Measurements from ENCODE around the gene GTF2F2.
"Not testable (repeated sequence)": the region's sequence is repeated elsewhere in the genome, so short reads cannot be mapped to it uniquely, and the experiment has no call there.

Gene GTF2F2

DNA sequence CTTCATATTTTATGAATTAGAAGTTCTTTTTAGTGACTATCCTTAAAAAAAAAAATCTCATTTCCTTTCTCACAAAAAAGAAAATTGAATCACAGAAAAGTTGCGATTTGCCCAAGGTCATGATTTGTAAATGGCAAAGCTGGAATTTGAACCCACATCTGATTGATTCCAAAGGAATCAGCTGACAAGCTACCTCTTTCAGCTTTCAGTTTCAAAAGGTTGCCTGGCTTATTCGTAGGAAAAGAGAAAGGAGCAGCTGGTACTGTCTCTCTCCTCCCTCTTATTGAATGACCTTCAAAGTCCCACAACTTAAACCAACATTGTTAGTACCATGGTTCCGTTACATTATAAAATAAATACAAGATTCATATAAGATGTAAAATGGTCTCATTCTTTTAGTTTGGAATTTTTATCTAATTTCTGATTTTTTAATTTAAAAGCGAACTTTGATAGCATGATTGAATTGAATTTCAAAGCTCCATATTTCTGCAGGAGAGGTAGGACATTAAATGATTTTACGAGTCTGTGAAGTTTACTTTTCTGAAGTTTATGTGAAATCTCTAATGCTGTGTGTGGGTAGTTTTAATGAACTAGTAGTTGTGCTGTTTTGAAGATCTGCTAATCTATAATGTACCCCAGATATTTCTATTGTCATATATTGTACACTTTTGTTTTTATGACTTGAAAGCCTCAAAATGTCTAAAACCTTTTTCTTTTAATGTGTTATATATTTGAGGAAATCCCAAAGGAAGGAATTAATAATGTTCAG lies 99.0 kb downstream of the GTF2F2 start:
- no peak for DNase-seq

DNA sequence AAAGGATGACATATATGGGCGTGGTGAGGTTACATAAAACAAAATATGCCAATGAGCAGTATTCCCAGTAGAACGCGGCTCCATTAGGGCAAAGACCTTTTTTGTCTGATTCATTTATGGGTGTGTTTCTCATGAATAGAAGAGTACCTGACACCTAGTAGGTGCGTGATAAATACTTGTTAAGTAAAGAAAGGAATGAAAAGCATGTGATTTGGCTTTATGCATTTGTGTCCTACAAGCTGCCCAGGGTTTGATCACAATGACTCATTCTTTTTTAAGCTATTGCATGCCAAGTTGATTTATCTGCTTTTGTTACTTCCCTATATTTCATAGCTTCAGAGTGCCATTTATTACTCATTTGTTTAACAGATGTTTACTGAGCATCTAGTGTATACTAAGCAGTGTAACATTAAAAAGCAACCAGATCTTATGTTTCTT lies 99.6 kb downstream of the GTF2F2 start:
- no peak for DNase-seq

DNA sequence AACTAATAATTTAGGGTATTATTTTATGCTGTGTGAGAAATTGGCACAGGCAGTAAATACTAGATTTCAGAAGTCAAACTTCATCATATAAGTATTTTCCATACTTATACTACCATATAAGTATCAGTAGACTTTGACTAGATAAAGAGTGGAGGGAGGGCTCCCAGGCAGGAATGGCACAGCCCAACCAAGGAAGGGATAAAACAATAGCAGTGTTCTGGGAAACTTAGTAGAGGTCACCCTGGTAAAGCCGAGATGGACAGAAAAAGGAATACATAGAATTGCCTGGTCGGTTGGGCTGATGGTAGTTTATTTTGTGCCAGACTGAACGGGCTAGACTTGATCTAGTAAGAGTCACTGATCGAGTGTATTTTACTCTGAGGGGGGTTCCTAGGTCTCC lies 100.1 kb downstream of the GTF2F2 start:
- DNase-seq: no peak

DNA sequence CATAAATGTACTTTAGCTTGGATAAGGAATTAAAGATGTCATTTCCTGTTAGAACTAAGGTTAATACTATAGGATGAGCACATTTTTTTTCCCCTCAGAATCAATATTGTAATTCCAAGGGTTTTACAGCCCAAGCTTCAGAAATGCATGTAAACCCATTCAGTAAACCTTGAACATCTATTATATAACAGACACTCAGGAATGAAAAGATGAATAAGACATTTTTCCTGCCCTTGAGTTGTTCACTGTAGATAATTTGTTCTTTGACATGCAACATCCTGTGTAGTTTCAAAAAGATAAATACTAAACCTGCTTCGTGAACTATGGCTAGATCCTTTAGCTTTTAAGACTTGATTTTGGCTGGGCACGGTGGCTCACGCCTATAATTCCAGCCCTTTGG lies 102.2 kb downstream of the GTF2F2 start:
- DNase-seq: no peak

DNA sequence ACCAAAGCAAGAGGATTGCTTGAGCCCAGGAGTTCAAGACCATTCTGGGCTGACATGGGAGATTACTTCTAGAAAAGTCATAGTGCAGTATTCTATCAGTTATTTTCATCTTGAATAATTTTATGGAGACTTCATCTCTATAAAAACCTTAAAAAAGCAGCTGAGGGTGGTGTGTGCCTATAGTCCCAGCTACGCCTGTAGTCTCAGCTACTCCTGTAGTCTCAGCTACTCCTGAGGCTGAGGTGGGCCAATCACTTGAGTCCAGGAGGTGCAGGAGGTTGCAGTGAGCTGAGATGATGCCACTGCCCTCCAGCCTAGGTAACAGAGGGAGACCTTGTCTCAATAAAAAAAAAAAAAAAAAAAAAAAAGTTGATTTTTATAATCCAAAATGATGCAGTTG lies 102.6 kb downstream of the GTF2F2 start:
- DNase-seq: no peak

DNA sequence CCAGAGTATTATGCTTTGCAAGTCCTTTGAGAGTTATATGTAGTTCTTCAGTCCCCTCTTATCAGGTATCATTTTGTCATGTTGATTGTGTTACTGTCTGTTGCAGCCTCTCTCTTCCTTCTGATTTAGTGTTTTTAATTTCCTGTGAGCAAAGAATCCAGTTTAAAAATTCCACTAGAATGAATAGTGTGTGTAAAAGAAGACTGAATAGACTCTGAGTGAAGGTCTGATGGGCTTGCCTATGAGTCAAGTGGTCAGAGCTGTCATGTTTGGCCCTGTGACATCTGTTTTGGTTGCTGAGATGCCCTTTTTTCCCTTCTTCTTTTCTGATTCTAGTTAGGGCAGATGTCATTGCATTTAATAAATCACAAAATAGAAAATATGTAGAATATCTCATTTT lies 103.9 kb downstream of the GTF2F2 start:
- no peak for DNase-seq

DNA sequence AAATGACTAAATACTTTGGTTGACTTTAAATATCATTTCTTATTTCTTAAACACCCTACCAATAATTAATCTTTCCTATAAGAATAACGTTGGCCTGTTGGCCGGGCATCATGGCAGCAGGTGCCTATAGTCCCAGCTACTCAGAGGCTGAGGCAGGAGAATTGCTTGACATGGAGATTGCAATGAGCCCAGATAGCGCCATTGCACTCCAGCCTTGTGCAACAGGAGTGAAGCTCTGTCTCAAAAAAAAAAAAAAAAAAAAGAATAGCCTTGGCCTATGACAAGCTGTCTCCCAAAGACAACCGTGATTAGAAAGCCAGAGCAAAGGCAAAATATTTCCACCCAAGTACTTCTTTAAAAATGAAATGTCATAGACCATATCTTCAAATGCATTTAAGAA lies 105.1 kb downstream of the GTF2F2 start:
- no peak for DNase-seq

DNA sequence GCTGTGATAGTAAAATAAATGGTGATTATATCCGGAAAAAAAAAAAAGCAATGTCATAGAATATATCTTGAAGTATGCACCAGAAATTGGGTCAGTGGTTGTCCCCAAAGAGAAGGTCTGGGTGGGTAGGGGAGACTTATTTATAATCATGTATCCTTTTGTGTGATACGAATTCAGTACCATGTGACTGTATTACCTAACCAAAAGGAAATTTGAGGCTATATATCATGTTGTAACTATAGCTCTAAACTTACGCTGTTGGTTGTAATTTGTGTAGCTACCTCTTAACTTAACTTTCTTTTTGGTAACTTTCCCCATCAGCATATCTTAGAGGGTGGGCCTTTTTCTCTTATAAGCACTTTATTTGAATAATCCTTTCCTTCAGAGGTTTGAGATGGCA lies 105.7 kb downstream of the GTF2F2 start:
- no peak for DNase-seq

DNA sequence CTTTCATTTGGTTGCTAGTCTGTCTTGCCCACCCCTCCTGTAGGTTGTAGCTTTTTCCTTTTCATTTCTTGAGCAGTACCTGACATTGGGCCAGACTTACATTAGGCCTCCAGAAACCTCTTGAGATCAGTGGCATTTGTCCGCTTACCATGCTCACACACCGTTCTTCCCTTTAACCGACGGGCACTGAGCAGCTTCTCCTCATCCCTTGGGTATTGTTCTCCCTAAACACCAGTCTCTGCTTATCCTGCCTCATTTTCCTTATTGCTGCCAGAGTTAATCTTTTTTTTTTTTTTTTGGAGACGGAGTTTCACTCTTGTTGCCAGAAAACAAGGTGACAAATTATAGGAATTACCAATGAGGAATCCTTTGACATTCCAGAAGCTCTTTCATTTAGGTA lies 107.7 kb downstream of the GTF2F2 start:
- DNase-seq: no peak

DNA sequence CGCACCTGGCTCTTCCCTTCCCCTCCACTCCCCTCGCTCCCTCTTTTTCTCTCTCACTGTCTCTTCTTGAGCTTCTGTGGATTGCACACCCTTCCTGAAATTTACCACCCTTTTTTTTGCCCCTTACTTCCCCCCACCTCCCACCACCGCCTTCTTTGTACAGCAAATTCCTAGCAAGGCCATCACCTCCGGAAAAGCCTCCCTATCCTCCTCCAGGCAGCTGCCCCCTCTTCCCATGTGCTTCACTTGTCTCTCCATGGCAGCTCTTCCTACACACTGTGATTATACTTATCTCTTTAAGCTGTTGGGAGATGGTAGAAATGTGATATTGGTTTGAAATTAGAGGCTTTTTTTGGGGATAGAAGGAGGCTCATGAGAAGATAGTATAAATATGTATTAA lies 108.9 kb downstream of the GTF2F2 start:
- DNase-seq: no peak

DNA sequence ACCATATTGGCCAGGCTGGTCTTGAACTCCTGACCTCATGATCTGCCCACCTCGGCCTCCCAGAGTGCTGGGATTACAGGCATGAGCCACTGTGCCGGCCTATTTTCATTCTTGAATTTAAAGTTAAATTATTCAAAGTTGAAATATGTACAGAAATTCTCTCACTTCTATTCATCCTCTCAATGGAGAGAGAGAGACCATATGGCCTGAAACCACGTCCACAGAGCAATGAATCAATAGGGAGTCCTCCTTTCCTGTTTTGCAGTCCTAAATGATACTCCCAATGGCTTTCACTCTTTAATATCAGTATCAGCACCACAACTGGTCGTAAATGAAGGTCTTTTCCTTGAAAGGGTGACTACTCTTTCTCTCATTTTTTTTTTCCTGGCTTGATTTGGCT lies 111.0 kb downstream of the GTF2F2 start:
- no peak for DNase-seq

DNA sequence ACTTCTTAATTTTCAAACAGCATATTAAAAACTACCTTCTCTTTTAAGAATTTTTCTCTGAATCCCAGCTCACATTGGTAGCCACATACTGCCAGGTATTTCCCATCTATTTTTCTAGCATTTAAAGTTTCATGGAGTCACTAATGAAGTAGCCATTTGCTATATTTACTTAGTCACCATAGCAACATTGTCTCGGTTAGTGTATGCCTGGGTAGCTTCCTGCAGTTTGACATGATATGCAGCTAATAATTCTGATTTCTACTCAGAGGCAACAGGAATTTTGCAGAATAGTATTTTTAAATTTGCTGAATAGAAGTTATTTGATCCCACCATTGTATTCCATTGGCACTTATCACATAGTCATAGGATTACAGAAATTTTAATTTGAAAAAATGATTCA lies 111.4 kb downstream of the GTF2F2 start:
- no peak for DNase-seq

DNA sequence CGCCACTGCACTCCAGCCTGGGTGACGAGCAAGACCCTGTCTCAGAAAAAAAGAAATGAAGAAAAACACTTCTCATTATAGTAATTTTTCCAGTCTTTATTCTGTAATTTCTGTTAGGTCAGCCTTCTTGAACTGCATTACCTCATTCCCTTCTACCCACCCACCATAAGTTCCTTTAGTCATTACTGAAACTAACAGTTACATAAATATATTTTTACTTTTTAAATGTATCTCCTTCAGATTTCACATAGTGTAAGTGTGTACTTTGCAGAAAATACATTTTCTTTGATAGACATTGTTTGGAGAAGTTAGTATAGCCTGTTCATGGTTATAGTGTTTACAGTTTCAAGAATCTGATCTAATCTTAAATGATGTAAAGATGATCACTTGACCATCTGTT lies 112.3 kb downstream of the GTF2F2 start:
- no peak for DNase-seq

DNA sequence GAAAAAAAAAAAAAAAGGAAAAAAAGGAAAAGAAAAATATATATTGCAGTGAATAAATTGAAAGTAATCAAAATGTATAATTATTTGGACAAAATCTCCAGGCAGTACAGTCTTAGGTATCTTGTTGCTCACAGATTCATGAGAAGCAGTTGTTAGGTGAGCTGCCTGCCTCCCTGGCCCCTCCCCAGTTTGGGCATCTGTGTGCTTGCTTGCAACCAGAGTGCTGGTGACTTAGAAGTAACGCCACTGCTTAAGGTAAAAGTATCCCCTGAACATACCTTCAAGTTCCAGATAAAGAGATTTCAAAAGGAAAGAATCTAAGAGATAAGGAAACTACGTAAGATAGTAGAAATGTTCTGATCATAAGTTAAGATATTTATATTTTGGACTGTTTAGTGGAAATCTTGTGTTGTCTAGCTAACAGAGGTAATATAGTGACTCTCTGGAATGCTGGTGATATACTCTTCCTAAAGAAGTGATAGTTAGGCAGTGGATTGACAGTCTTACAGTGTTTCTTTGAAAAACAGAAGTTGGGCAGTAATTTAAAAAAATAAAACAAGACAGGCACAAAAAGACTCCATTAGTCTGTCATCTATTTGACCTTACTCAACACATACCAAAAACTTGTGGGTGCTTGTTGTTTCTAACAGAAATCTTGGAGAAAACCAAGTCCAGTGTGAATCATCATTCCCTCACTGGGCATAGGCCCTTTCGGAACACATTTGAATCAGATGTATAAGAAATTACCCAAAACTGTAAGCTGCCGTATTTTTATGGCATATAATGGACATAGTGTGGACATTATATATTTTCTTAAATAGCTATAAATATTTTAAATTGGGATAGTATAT lies 118.9 kb downstream of the GTF2F2 start:
- DNase-seq: no peak

DNA sequence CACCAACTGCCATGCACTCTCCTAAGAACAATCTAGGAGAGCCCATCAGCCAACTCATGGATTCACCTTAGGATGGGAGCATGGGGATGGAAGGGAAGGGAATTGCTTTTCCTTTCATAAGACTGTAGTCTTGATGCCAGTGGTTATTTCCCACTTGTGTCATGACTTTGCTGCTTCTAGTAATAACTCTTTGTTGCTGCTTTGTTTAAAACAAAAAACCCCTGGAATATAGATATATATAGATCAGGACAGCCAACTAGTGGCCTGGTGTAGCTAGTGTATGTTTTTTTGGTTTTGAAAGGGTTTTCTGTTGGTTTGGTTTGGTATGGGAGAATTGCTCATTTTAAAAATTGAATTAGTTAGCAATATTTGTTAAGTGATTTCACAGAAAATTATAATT lies 119.8 kb downstream of the GTF2F2 start:
- no peak for DNase-seq

DNA sequence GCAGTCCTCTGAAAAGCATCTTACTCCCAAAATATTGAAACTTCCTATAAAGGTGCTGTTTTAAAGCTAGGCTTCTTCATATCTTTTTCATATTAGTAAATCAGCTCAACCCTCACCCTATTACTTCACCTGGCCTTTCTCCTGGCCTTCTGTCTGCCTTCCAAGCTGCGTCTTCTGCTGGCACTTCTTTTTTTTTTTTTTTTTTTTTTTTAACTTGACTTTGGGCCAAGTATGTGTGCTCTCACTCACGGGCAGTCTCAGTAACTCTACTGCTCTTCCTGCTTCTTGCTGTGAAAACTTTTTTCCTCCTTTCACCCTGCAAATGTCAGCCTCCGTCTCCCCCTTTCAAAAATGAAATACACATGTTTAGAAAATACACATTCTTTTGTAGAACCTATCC lies 121.8 kb downstream of the GTF2F2 start:
- no peak for DNase-seq

DNA sequence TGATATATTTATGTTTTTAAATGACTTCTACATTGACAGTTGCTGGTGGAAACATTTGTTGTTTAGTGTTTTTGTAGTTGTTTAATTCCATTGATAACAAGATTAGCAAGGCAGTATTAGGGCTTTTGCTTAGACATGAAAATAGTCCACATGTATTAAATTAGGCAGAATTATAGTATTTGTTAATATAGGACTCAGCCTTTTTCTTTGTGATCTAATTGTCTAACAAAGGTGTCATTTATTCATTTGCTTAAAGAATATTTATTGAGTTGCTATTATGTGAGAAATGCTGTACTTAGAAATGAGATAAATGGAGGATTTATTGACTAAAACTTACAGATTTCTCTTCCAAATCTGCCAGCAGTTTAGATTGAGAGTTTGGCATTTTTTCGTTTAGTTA lies 122.2 kb downstream of the GTF2F2 start:
- DNase-seq: no peak

DNA sequence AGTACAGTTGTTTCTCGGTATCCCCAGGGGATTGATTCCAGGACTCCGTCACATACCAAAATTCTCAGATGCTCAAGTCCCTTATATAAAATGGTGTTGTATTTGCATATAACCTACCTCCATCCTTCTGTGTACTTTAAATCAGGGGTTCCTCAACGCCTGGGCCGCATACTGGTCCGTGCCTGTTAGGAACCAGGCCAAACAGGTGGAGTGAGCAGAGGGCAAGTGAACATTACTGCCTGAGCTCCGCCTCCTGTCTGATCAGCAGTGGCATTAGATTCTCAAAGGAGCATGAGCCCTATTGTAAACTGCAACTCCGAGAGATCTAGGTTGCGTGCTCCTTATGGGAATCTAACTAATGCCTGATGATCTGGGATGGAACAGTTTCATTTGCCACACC lies 122.8 kb downstream of the GTF2F2 start:
- no peak for DNase-seq

DNA sequence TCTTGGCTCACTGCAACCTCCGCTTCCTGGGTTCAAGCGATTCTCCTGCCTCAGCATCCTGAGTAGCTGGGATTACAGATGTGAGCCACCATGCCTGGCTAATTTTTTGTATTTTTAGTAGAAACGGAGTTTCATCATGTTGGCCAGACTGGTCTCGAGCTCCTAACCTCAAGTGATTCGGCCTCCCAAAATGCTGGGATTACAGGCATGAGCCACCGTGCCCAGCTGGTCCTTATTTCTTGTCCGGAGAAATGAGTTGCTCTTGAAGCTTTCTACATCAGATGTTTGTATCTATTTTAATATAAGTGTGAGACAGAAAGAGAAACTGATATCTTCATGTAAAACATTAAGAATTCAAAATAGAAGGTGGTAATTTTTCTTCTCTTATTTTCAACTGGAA lies 124.4 kb downstream of the GTF2F2 start:
- DNase-seq: not testable (repeated sequence)

DNA sequence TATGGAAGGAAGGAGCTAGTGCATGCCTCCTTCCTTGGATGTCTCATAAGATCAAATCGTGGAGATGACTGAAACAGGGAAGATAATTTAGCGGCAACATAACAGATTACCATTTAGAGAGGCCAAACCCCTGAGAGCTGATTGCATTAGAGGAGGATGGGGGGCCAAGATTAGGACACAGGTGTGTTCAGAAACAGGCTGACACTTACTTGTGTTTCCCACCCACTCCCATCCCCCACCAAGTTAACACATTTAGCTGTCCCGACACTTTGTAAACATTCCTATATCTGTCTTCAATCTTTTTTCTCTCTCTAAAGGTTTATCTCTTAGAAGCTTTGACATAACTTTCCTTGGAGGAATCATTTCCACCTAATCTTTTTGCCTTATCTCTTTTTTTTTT lies 129.4 kb downstream of the GTF2F2 start:
- DNase-seq: no peak

DNA sequence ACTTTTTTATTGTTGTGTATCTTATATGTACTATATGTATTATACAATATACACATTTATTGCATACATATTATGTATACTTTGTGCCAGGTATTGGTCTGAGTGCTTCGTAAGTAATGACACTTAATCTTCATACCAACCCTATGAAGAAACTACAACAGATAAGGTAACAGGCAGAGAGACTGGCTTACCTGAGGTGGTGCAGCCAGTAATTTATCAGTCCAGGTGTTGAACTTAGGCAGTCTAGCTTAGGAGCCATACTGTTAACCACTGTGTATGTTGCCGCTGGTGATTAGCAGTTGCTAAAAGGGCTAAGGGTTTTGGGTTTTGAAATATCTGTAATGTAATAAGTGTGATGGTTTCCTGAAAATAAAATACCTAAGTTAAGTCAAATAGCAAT lies 134.1 kb downstream of the GTF2F2 start:
- no peak for DNase-seq

DNA sequence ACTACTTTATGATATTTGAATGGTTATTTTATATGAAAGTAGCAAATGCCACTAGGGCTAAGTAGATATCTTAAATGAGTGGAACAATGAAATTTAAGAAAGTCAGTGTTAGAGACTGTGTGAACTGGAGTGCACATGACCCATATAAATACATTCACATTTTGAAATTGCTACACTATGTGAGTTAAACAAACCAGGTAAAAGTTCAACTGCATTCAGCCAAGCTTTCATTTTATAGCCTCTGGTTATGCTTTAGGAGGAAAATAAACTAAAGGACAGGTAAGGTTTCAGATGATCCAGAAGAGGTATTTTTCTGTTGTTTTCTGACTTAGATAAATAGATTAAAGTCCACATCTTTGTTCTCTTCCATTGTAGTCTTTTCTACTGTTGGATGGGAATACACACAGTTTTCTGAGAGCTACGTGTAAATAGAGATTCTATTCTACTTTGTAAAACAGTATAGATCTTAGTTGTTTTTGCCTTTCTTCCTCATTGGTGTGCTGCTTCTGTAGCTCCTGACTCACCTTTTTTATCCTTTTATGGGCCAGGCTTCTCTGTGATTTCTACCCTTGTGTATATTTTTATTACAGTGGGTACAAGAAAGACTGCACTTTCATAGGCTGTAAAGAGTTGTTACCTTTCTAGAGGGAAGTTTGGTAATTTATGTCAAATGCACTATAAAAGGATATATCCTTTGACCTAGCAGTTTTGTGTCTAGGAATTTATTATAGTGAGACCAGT lies 135.1 kb downstream of the GTF2F2 start:
- DNase-seq: no peak

DNA sequence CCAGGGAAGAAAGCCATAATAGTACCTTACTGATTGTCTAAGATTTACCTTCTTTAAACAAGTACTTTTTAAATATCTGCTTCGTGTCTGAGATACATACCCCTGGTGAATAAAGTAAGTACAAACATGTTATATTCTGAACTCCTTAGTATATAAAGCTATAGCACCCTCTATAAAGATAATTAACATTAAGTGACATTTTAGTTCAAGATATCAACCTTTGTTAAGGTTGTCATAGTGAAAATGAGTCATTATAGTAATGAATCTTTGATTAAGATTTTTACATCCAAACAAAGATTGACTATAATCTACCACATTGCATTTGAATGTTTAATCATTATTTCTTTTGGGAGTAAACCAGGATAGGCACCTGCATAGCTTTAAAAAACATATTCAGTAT lies 135.9 kb downstream of the GTF2F2 start:
- no peak for DNase-seq
